Measurements from ENCODE around the gene ZNF322.

Gene ZNF322

GRCh38 chr6:26613689-26614683, 45.6 kb downstream of the ZNF322 start:
- no peak for DNase-seq (ENCODE audit: low spot score)

GRCh38 chr6:26613201-26613600, 46.3 kb downstream of the ZNF322 start:
- DNase-seq (ENCODE audit: low spot score) = no peak

- DNase-seq (ENCODE audit: low spot score) = no peak
Observed at GRCh38 chr6:26611599-26611998, 47.9 kb downstream of the ZNF322 start.

- DNase-seq (ENCODE audit: low spot score) = no peak
Observed at GRCh38 chr6:26609463-26609862, 50.1 kb downstream of the ZNF322 start.

GRCh38 chr6:26607434-26608230, 51.9 kb downstream of the ZNF322 start:
- no peak for DNase-seq (ENCODE audit: low spot score)

- DNase-seq (ENCODE audit: low spot score) = no peak
Observed at GRCh38 chr6:26604797-26605196, 54.7 kb downstream of the ZNF322 start.

- no peak for DNase-seq (ENCODE audit: low spot score)
Observed at GRCh38 chr6:26604026-26604425, 55.5 kb downstream of the ZNF322 start.

GRCh38 chr6:26602262-26602661, 57.3 kb downstream of the ZNF322 start:
- no peak for DNase-seq (ENCODE audit: low spot score)

- DNase-seq (ENCODE audit: low spot score) = no peak
Observed at GRCh38 chr6:26600759-26601158, 58.8 kb downstream of the ZNF322 start.

- no peak for DNase-seq (ENCODE audit: low spot score)
Observed at GRCh38 chr6:26599591-26599990, 60.0 kb downstream of the ZNF322 start.

- DNase-seq (ENCODE audit: low spot score) = no peak
Observed at GRCh38 chr6:26599134-26599533, 60.4 kb downstream of the ZNF322 start.

- no peak for DNase-seq (ENCODE audit: low spot score)
Observed at GRCh38 chr6:26598267-26598666, 61.3 kb downstream of the ZNF322 start.

- no peak for DNase-seq (ENCODE audit: low spot score)
Observed at GRCh38 chr6:26597821-26598220, 61.7 kb downstream of the ZNF322 start.

- DNase-seq (ENCODE audit: low spot score) = no peak
Observed at GRCh38 chr6:26597389-26597766, 62.2 kb downstream of the ZNF322 start.

- peak; percentile 99 for DNase-seq (ENCODE audit: low spot score)
Observed at GRCh38 chr6:26596579-26597388, 62.8 kb downstream of the ZNF322 start, which contains the start of gene ABT1. Gene ABT1, plus strand, starts transcription at chr6:26596953. Its CDS starts 30 bp downstream, at chr6:26596983.

- DNase-seq (ENCODE audit: low spot score) = peak; percentile 91
Observed at GRCh38 chr6:26595669-26596269, 63.8 kb downstream of the ZNF322 start.

GRCh38 chr6:26594730-26595632, 64.6 kb downstream of the ZNF322 start:
- DNase-seq (ENCODE audit: low spot score) = no peak

- no peak for DNase-seq (ENCODE audit: low spot score)
Observed at GRCh38 chr6:26594131-26594498, 65.4 kb downstream of the ZNF322 start.

- DNase-seq (ENCODE audit: low spot score) = no peak
Observed at GRCh38 chr6:26593278-26594130, 66.0 kb downstream of the ZNF322 start.

GRCh38 chr6:26592649-26593048, 66.9 kb downstream of the ZNF322 start:
- DNase-seq (ENCODE audit: low spot score) = no peak

Measured in left forelimb (tissue), 1 donor.